Heart left ventricle (tissue), 13 donors: Measurements from ENCODE around the gene IFNGR1.

Source experiments
- CTCF ChIP-seq, 12 donors: fragments of 200-600 bp; sonication (generic) in 4 of 12; IDR thresholded peaks; one replicate each; pipeline versions ENCODE4 v1.5.0 to v1.8.0; 2018 to 2022; ENCODE audit warnings: antibody characterized with exemption in 12 of 12, mild to moderate bottlenecking in 5 of 12
- POLR2A ChIP-seq, 2 donors: fragments of 450-650 bp; IDR thresholded peaks; one replicate each; pipeline ENCODE4 v1.6.1; 2017; ENCODE audit warnings: antibody characterized with exemption in 2 of 2, mild to moderate bottlenecking in 2 of 2, moderate library complexity in 2 of 2
- donor health status: ischemic (EF 13 %, LVEDD 7.1; RV severe dilation, severe dysfunction).
- donor health status: DM: no; HTN: yes; CAD: no.
- donor health status: DM: no; HTN: no; CAD: no.
- donor health status: ischemic (EF 25% LVEDD 6.9; RV normal size, moderate dysfunction).
- donor health status: ischemic (EF 25% LVEDD 5.7; RV mildly dilated, moderate dysfunction).
- donor health status: ischemic (EF 35%, LVEDD 5.7; RV mildly dilated, moderate dysfunction).
- donor health status: nonischemic (EF 11% LVEDD 7.7; RV severe dilation, severe dysfunction).
- donor health status: DM: yes; HTN: yes; CAD: no.
- donor health status: PGD.
- donor health status: ischemic (EF 29% LVEDD 5.4; RV normal size, mild dysfunction).
- donor health status: nonischemic (EF 23%, LVEDD 6.1; RV moderate dilation, normal function).

- no peak for TF ChIP-seq CTCF (IDR thresholded peaks at IDR 0.05)
- TF ChIP-seq POLR2A (IDR thresholded peaks at IDR 0.05): no peak
Observed at GRCh38 chr6:137210903-137211302, 8.3 kb downstream of the IFNGR1 start.
